T1000 (cell line): ENCODE results near the gene AFAP1.
A peak's percentile ranks its signal among the peaks of the same experiment; 100 is the strongest.

Experiments used
- DNase-seq: peaks from one replicate; lab custom pipeline; 2025; ENCODE audit warnings: mixed read lengths; lab: John Stamatoyannopoulos, UW

AFAP1 gene

GRCh38 chr4:7737752-7738457 lies 201.8 kb downstream of the AFAP1 start:
- no peak for DNase-seq

DNA sequence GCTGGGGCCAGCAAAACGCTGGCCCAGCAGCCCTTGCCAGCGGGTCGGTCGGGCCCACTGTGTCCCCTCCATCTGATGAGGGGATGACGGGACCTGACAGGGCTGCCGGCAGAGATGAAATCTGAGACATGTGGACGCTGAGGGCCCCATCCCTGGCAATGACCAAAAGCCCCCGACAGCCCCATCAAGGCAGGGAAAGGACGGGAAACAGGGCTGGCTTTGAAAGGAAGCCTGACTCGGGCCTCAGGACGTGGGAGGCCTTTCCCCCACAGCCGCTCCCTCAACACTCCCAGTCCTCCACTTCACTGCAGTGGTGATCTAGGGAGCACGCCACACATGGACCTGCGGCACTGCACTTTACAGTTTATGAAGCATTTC lies 202.4 kb downstream of the AFAP1 start:
- DNase-seq, result no peak

DNA sequence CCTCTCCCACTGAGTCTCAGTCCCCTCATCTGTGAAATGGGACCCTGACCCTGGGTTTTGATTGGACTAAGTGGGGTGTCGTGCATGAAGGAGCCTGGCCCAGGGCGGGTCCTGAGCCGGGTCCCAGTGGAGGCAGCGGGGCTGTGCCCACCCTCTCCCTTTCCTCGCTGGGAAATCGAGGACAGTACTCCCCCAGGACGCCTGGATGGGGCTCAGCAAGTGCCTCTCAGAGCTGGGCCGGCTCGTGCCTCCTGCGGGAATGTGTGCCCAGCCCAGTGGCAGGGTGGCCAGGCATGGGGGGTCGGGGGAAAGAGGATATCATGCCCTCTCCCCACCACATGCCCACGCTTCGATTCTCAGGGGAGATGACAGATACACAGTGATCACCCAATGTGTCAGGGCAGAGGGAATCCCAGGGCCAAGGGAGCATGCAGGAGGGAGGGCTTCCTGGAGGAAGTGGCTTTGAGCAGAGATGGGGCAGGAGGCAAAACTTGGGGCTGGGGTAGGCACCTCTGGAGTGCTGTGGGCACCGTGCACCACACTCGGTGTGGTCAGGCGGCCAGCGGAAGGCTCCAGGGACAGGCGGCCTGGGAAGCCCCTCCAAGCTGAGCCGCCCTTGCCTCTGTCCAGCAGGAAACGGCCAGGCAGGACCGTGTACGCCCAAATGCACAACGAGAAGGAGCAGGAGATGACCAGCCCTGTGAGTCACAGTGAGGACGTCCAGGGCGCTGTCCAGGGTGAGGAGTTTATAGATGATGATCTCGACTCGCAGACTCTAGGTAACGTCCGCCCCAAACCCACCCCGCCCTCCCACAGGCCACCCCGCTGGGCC lies 203.0 kb downstream of the AFAP1 start:
- no peak for DNase-seq

DNA sequence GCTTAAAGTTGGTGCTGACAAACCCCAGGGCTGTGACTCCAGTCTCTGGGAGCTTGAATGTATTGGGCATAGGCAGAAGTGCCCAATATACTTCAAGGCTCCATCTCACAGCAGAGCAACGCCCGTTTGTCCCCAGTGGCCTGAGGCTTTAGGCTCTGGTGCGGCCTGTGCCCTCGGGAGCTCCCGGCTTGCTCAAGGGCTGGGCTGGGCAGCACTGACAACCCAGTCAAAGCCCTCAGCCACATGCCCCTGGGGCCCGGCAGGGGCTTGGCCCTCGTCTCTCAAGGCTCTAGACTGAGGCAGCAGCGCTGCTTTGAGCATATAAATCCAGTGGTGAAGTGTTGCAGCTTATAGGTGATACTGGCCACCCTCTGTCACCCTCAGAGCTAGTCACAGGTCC lies 203.7 kb downstream of the AFAP1 start:
- no peak for DNase-seq

DNA sequence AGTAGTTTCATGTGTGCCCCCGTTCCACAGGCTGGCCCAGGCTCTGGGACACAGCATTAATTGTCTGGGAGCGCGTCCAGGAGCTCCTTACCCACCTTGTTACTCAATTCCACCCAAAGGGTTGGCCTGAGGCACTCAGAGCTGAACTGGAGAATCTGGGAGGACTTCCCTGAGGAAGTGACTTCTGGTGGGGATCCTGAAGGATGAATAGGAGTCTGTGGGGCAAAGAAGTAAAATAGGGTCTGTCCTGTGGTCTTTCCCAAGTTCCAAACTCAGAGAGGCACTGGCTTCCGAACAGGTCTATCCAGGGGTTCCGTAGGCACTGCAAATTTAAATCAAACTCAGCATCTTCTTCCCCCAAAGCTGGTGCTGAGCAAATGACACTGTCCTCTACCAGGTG lies 204.3 kb downstream of the AFAP1 start:
- DNase-seq, result no peak

GRCh38 chr4:7734651-7735260 lies 204.9 kb downstream of the AFAP1 start:
- no peak for DNase-seq

GRCh38 chr4:7733801-7734650 lies 205.6 kb downstream of the AFAP1 start:
- no peak for DNase-seq

- DNase-seq, result no peak
Observed at GRCh38 chr4:7733201-7733600, 206.5 kb downstream of the AFAP1 start.

GRCh38 chr4:7732263-7732662 lies 207.4 kb downstream of the AFAP1 start:
- no peak for DNase-seq

GRCh38 chr4:7731437-7731836 lies 208.2 kb downstream of the AFAP1 start:
- DNase-seq, result no peak

DNA sequence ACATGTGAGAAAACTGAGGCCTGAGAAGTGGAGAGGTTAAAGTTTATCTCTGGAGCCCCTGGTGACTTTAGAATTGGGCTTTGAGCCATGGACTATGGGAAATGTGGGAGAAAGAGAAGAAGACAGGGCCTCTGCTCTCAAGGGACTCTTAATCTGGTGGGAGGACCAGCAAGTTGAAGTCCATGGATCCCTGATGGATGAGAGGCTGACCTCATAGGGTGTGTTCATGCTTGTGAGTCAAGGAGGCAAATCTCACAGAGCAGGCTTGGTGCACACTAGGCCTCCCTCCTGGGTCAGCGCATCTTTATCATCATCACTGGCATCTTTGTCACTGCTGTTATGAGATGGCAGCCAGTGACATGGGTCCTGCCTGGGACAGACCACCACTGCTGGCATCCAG lies 211.9 kb downstream of the AFAP1 start:
- no peak for DNase-seq

- no peak for DNase-seq
Observed at GRCh38 chr4:7726665-7727413, 212.8 kb downstream of the AFAP1 start.

DNA sequence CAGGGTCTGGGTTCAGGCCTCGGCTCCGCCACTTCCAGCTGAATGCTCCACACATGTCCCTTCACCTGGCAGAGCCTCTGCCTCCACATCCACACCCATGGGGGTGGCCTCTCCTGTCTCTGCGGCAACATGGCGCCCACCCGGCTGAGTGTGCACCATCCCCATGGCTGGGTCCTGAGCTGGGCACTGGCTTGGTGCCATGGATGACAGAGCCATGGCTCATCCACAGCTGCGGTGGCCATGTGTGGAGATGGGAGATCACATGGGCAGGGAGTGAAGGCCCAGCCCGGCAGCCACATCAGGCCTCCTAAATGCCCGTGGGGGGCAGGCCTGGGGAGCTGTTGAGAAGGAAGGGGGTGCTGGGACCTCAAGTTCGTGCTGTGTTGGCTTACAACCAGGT lies 213.7 kb downstream of the AFAP1 start:
- peak; percentile 73 for DNase-seq

DNA sequence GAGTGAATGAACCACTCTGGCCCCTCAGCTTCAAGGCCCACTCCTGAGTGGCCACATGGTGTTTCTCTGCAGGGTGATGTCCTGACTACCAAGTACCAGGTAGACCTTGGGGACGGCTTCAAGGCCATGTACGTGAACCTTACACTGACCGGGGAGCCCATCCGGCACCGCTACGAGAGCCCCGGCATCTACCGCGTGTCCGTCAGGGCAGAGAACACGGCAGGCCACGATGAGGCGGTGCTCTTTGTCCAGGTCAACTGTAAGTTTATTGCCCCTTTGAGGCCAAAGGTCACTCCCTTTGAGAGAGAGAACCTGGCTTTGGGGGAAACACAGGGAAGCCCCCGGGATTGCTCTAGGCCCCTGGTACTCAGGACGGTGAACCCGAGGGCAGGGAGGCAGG lies 216.0 kb downstream of the AFAP1 start:
- no peak for DNase-seq

DNA sequence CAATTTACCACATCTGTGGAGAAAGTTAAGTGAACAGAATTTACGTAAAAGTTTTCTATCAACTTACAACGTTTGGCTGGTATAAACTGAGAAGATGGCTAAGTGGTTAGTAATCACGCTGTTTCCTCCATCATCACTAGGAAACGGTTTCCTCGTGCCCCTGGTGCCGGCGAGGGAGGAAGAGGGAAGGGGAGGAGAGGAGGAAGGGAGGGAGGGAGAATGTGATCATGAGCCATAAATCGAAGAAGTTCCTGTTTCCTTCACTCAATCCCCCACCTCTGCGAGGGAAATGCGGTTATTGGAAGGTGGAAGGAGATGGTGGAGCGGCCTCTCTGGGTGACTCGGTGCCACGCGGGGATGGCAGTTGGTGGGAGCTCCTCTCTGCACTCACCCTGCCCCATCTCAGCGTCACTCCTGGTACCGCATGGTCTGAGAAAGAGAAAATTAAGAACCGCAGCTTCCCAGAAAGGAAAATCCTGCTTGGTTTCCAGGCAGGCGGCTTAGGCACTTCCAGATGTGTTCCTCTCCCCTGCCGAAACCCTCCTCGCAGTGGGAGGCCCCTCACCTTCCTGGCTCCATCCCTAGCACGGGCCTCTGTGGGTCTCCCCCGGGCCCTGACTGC lies 216.8 kb downstream of the AFAP1 start:
- no peak for DNase-seq

GRCh38 chr4:7721984-7722551 lies 217.6 kb downstream of the AFAP1 start:
- DNase-seq, result no peak

- DNase-seq, result peak; percentile 56
Observed at GRCh38 chr4:7719354-7720174, 220.1 kb downstream of the AFAP1 start.

GRCh38 chr4:7717946-7718490 lies 221.6 kb downstream of the AFAP1 start:
- DNase-seq, result no peak

DNA sequence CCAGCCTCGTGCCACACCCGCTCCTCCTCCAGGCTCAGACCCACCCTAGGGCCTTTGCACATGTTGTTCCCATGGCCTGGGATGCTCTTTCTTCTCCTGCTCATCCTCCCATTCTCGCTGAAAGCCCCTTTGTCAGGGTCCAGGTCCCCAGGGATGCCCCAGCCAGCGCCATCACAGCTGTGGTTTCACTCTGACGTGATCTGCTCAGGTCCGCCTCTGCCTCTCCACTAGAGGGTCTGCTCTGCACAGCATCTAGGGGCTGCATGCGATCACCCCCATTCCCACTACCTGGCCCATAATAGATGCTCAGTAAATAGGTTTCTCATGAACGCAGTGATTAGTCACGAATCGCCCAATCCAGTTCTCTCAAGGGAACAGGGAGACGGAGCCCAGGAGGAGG lies 222.5 kb downstream of the AFAP1 start:
- DNase-seq, result no peak
